Pons (tissue), 1 donor: ENCODE measurements around the gene ZMYM3.
"Not testable (repeated sequence)": the region's sequence is repeated elsewhere in the genome, so short reads cannot be mapped to it uniquely, and the experiment has no call there.

Experiments used
- DNase-seq: peaks from one replicate; pipeline ENCODE4 v3.0.0-alpha.2; 2016; ENCODE audit warnings: low spot score

The ZMYM3 gene

GRCh38 chrX:71254092-71254963 is at the start of gene ZMYM3:
Gene ZMYM3, minus strand, starts transcription at chrX:71254140. Its CDS starts 885 bp downstream, at chrX:71253255.
- peak; percentile 68 for DNase-seq

GRCh38 chrX:71302461-71303213 is 48.7 kb upstream of the ZMYM3 start:
- DNase-seq = no peak

- DNase-seq = peak; percentile 1
Observed at GRCh38 chrX:71301195-71301924, 47.4 kb upstream of the ZMYM3 start, which contains the start of gene ITGB1BP2. Gene ITGB1BP2, plus strand, starts transcription at chrX:71301750. Its CDS starts 57 bp downstream, at chrX:71301807.

- DNase-seq = not testable (repeated sequence)
Observed at GRCh38 chrX:71300495-71300894, 46.6 kb upstream of the ZMYM3 start.

- DNase-seq = not testable (repeated sequence)
Observed at GRCh38 chrX:71300064-71300463, 46.1 kb upstream of the ZMYM3 start.

- DNase-seq = no peak
Observed at GRCh38 chrX:71298119-71298518, 44.2 kb upstream of the ZMYM3 start.

- DNase-seq = no peak
Observed at GRCh38 chrX:71296806-71297205, 42.9 kb upstream of the ZMYM3 start.

GRCh38 chrX:71292669-71293365 is 38.9 kb upstream of the ZMYM3 start:
- no peak for DNase-seq

- no peak for DNase-seq
Observed at GRCh38 chrX:71291381-71291780, 37.4 kb upstream of the ZMYM3 start.

- no peak for DNase-seq
Observed at GRCh38 chrX:71285929-71286328, 32.0 kb upstream of the ZMYM3 start.

GRCh38 chrX:71283403-71284143 is 29.6 kb upstream of the ZMYM3 start, which contains the start of gene NONO:
Gene NONO, plus strand, starts transcription at chrX:71283635. Its CDS starts 7,003 bp downstream, at chrX:71290638.
- DNase-seq = peak; percentile 99

GRCh38 chrX:71282514-71283402 is 28.8 kb upstream of the ZMYM3 start:
- DNase-seq = no peak

- not testable (repeated sequence) for DNase-seq
Observed at GRCh38 chrX:71281300-71281699, 27.4 kb upstream of the ZMYM3 start.

GRCh38 chrX:71272313-71272712 is 18.4 kb upstream of the ZMYM3 start:
- DNase-seq = not testable (repeated sequence)

- DNase-seq = no peak
Observed at GRCh38 chrX:71269801-71270395, 16.0 kb upstream of the ZMYM3 start.

GRCh38 chrX:71268624-71269023 is 14.7 kb upstream of the ZMYM3 start:
- DNase-seq = not testable (repeated sequence)

GRCh38 chrX:71256856-71257255 is 2.9 kb upstream of the ZMYM3 start:
- DNase-seq = no peak

- no peak for DNase-seq
Observed at GRCh38 chrX:71256051-71256450, 2.1 kb upstream of the ZMYM3 start.
